ENCODE measurements around the gene DDX5. TPM values are rescaled to one million over a fixed set of nuclear protein-coding genes. Genes with fewer than 3 reads are reported as not detected.

Gene DDX5
- total RNA-seq, 1 donor from 2014 or later = 758 TPM

- Mint-ChIP-seq H3K4me1 (ENCODE audit: unreplicated experiment) (no peaks in the 10 kb centered on the region), H3K27ac (peak overlapping the region; percentile 0), H3K4me3 (no peak overlapping the region), H3K27me3 (no peaks in the 10 kb centered on the region), H3K36me3 (peaks cover 42% of the 10 kb centered on the region), H3K9me3 (no peaks in the 10 kb centered on the region)
- no peak for DNase-seq (ENCODE audit: extremely low spot score, unreplicated experiment)
- no peak for TF ChIP-seq CTCF (conservative IDR thresholded peaks at IDR 0.05)
Observed at GRCh38 chr17:64515419-64515818, 9.3 kb upstream of the DDX5 start.

- H3K36me3 Mint-ChIP-seq = peaks cover 50% of the 10 kb centered on the region
- peaks cover 12% of the 10 kb centered on the region for H3K4me1 Mint-ChIP-seq (ENCODE audit: unreplicated experiment)
- H3K27me3 Mint-ChIP-seq = peaks cover 12% of the 10 kb centered on the region
- H3K9me3 Mint-ChIP-seq = no peaks in the 10 kb centered on the region
- DNase-seq (ENCODE audit: extremely low spot score, unreplicated experiment) = no peak
- peak overlapping the region; percentile 78 for H3K4me3 Mint-ChIP-seq
- H3K27ac Mint-ChIP-seq = no peak overlapping the region
- TF ChIP-seq CTCF (conservative IDR thresholded peaks at IDR 0.05) = no peak
Observed at GRCh38 chr17:64509179-64509578, 3.1 kb upstream of the DDX5 start.

GRCh38 chr17:64508683-64509082, 2.6 kb upstream of the DDX5 start:
- H3K27ac Mint-ChIP-seq = no peak overlapping the region
- no peak for TF ChIP-seq CTCF (conservative IDR thresholded peaks at IDR 0.05)
- peaks cover 53% of the 10 kb centered on the region for H3K36me3 Mint-ChIP-seq

GRCh38 chr17:64507413-64507782, 1.3 kb upstream of the DDX5 start:
- no peak for DNase-seq (ENCODE audit: extremely low spot score, unreplicated experiment)
- TF ChIP-seq CTCF (conservative IDR thresholded peaks at IDR 0.05) = peak; percentile 54
- peaks cover 12% of the 10 kb centered on the region for H3K27me3 Mint-ChIP-seq
- no peaks in the 10 kb centered on the region for H3K9me3 Mint-ChIP-seq
- peaks cover 18% of the 10 kb centered on the region for H3K4me1 Mint-ChIP-seq (ENCODE audit: unreplicated experiment)
- peaks cover 60% of the 10 kb centered on the region for H3K36me3 Mint-ChIP-seq
- H3K27ac Mint-ChIP-seq = peak overlapping the region; percentile 100
- peak overlapping the region; percentile 98 for H3K4me3 Mint-ChIP-seq

More at GRCh38 chr17:64508683-64509082, 2.6 kb upstream of the DDX5 start:
- peak overlapping the region; percentile 98 for H3K4me3 Mint-ChIP-seq
- no peak for DNase-seq (ENCODE audit: extremely low spot score, unreplicated experiment)
- H3K4me1 Mint-ChIP-seq (ENCODE audit: unreplicated experiment) = peaks cover 17% of the 10 kb centered on the region
- no peaks in the 10 kb centered on the region for H3K9me3 Mint-ChIP-seq
- peaks cover 12% of the 10 kb centered on the region for H3K27me3 Mint-ChIP-seq

GRCh38 chr17:64506576-64507412, 705 bp upstream of the DDX5 start, which contains the start of gene CEP95:
TSS of gene CEP95 (plus strand) at chr17:64506977. CDS start at chr17:64507098, 121 bp downstream.
- peak within 1 kb of the TSS; percentile 100 for H3K27ac Mint-ChIP-seq
- peaks cover 63% of the 10 kb centered on the region for H3K36me3 Mint-ChIP-seq
- peak within 1 kb of the TSS; percentile 98 for H3K4me3 Mint-ChIP-seq
- no peak for TF ChIP-seq CTCF (conservative IDR thresholded peaks at IDR 0.05)
- peaks cover 12% of the 10 kb centered on the region for H3K27me3 Mint-ChIP-seq
- no peaks in the 10 kb centered on the region for H3K9me3 Mint-ChIP-seq
- peak; percentile 97 for DNase-seq (ENCODE audit: extremely low spot score, unreplicated experiment)
- peaks cover 24% of the 10 kb centered on the region for H3K4me1 Mint-ChIP-seq (ENCODE audit: unreplicated experiment)
